ENCODE data around the gene PCID2. TPM values are rescaled to one million over a fixed set of nuclear protein-coding genes. Genes with fewer than 3 reads are reported as not detected.

The PCID2 gene
- total RNA-seq, 4 donors from 2014 or later = 28.0 to 44.2 (median 40.3) TPM

- TF ChIP-seq CTCF (IDR thresholded peaks at IDR 0.05) (no peak), POLR2A (IDR thresholded peaks at IDR 0.05) (no peak)
- 59 to 68% methylated on average over 16 of the region's 16 CpGs for WGBS, 2 donors
- peak in 1 of 2 donors; percentile 57 for DNase-seq (ENCODE audit: low spot score in 2 of 2)
- no peak within 1 kb of the TSS for H3K4me3 ChIP-seq (ENCODE audit: low read depth, poor library complexity, severe bottlenecking)
- intact Hi-C loops (cut with DNase I; ENCODE audit: low total_unique reads) = no loop called here
Observed at GRCh38 chr13:113157929-113158747, 50.3 kb downstream of the PCID2 start, which contains the start of gene PROZ. Gene PROZ, plus strand, starts transcription at chr13:113158648. Its CDS starts 13 bp downstream, at chr13:113158661.

GRCh38 chr13:113157206-113157928, 51.1 kb downstream of the PCID2 start:
- intact Hi-C loops (cut with DNase I; ENCODE audit: low total_unique reads) = no loop called here
- WGBS, 2 donors = 71 to 73% methylated on average over 12 of the region's 12 CpGs
- DNase-seq (ENCODE audit: low spot score in 2 of 2) = peak in 1 of 2 donors; percentile 78
- no peak overlapping the region for H3K4me3 ChIP-seq (ENCODE audit: low read depth, poor library complexity, severe bottlenecking)
- TF ChIP-seq CTCF (IDR thresholded peaks at IDR 0.05) (no peak), POLR2A (IDR thresholded peaks at IDR 0.05) (no peak)

GRCh38 chr13:113155982-113156655, 52.4 kb downstream of the PCID2 start:
- DNase-seq (ENCODE audit: low spot score in 2 of 2) = peak in 1 of 2 donors; percentile 77
- WGBS, 2 donors = 88 to 89% methylated on average over 9 of the region's 9 CpGs
- H3K4me3 ChIP-seq (ENCODE audit: low read depth, poor library complexity, severe bottlenecking) = no peak overlapping the region
- intact Hi-C loops (cut with DNase I; ENCODE audit: low total_unique reads) = no loop called here
- TF ChIP-seq CTCF (IDR thresholded peaks at IDR 0.05) (no peak), POLR2A (IDR thresholded peaks at IDR 0.05) (no peak)

- no peak overlapping the region for H3K4me3 ChIP-seq (ENCODE audit: low read depth, poor library complexity, severe bottlenecking)
- TF ChIP-seq CTCF (IDR thresholded peaks at IDR 0.05) (no peak), POLR2A (IDR thresholded peaks at IDR 0.05) (no peak)
- intact Hi-C loops (cut with DNase I; ENCODE audit: low total_unique reads) = no loop called here
- peak in 1 of 2 donors; percentile 67 for DNase-seq (ENCODE audit: low spot score in 2 of 2)
- WGBS, 2 donors = 74 to 83% methylated on average over 3 of the region's 3 CpGs
Observed at GRCh38 chr13:113155201-113155600, 53.3 kb downstream of the PCID2 start.

DNA sequence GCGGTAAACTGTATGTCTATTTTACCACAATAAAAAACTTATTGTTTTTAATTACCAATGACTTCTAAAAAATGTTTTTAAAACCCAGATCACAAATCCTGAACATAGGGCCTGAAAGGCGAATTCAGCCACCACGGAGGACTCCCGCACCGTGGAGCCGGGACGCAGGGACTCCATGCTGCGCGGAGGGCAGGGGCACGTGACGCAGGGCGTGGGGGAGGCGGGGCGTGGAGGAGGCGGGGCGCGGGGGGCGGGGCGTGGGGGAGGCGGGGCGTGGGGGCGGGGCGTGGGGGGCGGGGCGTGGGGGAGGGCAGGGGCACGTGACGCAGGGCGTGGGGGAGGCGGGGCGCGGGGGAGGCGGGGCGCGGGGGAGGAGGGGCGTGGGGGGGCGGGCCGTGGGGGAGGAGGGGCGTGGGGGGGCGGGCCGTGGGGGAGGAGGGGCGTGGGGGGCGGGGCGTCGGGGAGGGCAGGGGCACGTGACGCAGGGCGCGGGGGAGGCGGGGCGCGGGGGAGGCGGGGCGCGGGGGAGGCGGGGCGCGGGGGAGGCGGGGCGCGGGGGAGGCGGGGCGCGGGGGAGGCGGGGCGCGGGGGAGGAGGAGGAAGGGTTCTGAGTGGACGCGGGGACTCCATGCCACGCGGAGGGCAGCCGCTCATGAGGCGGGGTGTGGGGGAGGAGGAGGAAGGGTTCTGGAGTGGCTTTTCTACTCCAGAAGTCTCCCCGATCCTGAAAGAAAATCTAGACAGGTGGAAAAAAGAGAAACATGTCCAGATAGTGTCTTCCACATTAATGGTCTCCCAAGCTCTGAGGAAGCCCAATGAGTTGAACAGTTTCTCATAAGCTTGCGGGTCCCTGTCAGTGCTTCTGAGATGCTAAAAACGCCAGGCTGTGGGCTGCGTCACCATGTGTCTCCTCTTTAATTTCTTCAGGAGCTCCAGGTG, 54.4 kb downstream of the PCID2 start:
- intact Hi-C loops (cut with DNase I; ENCODE audit: low total_unique reads) = no loop called here
- DNase-seq (ENCODE audit: low spot score in 2 of 2) = peak; percentile 68 to 96
- WGBS, 2 donors = 3 to 8% methylated on average over 25 to 38 of the region's 76 CpGs
- peak in 1 of 2 donors; percentile 65 for TF ChIP-seq POLR2A (IDR thresholded peaks at IDR 0.05)
- no peak for TF ChIP-seq CTCF (IDR thresholded peaks at IDR 0.05)
- H3K4me3 ChIP-seq (ENCODE audit: low read depth, poor library complexity, severe bottlenecking) = no peak overlapping the region

Data from lower leg skin (tissue), 4 donors.